HUES64 (cell line): ENCODE data around the gene TXNDC11.

ENCODE experiments used
- H3K27ac ChIP-seq: 2 replicates; pipeline ENCODE4 v1.7.0; 2013; ENCODE audit warnings: low read depth, low read length, inconsistent platforms
- H3K27me3 ChIP-seq: 2 replicates; pipeline ENCODE4 v1.6.1; 2013; ENCODE audit warnings: mild to moderate bottlenecking, low read length; ENCODE audit not compliant: insufficient read depth
- H3K36me3 ChIP-seq: 2 replicates; pipeline ENCODE4 v1.6.1; 2013; ENCODE audit warnings: mild to moderate bottlenecking, low read length; ENCODE audit not compliant: insufficient read depth
- H3K4me1 ChIP-seq: 2 replicates; pipeline ENCODE4 v1.6.1; 2013; ENCODE audit warnings: mild to moderate bottlenecking, low read length, moderate library complexity; ENCODE audit not compliant: insufficient read depth
- H3K4me3 ChIP-seq: 2 replicates; pipeline ENCODE4 v1.5.1; 2013; ENCODE audit warnings: mild to moderate bottlenecking, low read length, moderate library complexity
- H3K9ac ChIP-seq: 2 replicates; pipeline ENCODE4 v1.6.1; 2013; ENCODE audit warnings: mild to moderate bottlenecking, low read depth, low read length
- H3K9me3 ChIP-seq: 2 replicates; pipeline ENCODE4 v1.6.1; 2013; ENCODE audit warnings: low read depth, low read length; ENCODE audit not compliant: insufficient read depth
- WGBS: fragments of 150-250, 120-280 bp; methylation state at CpG from one replicate; pipeline ENCODE4 v1.1.7; 2013; ENCODE audit warnings: missing lambda C conversion rate; 5-methylcytosine and 5-hydroxymethylcytosine counted together

The TXNDC11 gene

DNA sequence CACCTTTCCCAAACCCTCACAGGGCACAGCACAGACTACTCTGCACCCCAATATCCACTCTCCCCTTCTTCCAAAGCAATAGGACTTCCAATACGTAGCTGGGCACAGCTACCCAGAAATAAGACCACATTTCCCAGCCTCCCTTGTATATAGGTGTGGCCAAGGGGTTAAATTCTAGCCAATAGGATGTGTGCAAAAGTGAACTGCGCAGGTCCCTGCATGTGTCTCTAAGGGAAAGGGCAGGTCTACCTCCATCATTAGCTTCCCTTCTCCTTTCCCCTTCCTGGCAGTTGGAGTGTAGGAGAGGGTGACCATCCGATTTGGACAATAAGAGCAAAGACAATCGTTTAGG, 99.9 kb downstream of the TXNDC11 start:
- H3K27ac ChIP-seq = no peak overlapping the region
- no peaks in the 10 kb centered on the region for H3K27me3 ChIP-seq
- H3K9me3 ChIP-seq = no peaks in the 10 kb centered on the region
- H3K9ac ChIP-seq = no peak overlapping the region
- H3K4me3 ChIP-seq = no peak overlapping the region
- WGBS = 80% methylated on average over 3 of the region's 4 CpGs
- no peaks in the 10 kb centered on the region for H3K36me3 ChIP-seq
- H3K4me1 ChIP-seq = peaks cover 14% of the 10 kb centered on the region

DNA sequence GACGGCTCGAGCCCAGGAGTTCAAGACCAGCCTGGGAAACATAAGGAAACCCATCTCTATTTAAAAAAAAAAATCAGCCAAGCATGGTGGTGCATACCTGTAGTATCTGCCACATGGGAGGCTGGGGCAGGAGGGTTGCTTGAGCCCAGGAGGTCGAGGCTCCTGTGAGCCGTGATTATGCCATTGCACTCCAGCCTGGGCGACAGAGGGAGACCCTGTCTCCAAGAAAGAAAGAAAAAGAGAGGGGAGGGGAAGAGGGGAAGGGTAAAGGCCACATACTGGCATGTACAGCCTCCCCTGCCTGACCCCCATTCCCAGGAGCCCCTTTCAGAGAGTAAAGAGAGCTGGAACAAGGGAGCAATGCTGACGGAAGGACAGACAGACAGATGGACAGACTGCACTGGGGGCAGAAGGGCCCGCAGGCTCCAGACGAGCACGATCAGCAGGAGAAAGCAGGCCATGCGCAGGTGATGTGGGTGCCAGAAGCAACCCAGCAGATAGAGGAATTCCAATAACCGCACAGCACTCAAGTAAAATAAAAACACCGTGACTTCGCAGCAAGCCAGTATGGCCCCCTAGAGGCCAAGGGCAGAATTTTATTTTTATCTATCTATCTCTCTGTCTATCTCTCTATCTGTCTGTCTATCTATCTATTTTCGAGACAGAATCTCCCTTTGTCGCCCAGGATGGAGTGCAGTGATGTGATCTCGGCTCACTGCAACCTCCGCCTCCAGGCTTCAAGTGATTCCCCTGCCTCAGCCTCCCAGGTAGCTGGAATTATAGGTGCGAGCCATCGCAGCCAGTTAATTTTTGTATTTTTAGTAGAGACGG, 101.5 kb downstream of the TXNDC11 start:
- Histone ChIP-seq H3K4me1 (peaks cover 14% of the 10 kb centered on the region), H3K27me3 (no peaks in the 10 kb centered on the region), H3K9ac (peak overlapping the region; percentile 29), H3K36me3 (no peaks in the 10 kb centered on the region), H3K9me3 (no peaks in the 10 kb centered on the region), H3K4me3 (no peak overlapping the region), H3K27ac (no peak overlapping the region)
- WGBS = 65% methylated on average over 20 of the region's 20 CpGs

DNA sequence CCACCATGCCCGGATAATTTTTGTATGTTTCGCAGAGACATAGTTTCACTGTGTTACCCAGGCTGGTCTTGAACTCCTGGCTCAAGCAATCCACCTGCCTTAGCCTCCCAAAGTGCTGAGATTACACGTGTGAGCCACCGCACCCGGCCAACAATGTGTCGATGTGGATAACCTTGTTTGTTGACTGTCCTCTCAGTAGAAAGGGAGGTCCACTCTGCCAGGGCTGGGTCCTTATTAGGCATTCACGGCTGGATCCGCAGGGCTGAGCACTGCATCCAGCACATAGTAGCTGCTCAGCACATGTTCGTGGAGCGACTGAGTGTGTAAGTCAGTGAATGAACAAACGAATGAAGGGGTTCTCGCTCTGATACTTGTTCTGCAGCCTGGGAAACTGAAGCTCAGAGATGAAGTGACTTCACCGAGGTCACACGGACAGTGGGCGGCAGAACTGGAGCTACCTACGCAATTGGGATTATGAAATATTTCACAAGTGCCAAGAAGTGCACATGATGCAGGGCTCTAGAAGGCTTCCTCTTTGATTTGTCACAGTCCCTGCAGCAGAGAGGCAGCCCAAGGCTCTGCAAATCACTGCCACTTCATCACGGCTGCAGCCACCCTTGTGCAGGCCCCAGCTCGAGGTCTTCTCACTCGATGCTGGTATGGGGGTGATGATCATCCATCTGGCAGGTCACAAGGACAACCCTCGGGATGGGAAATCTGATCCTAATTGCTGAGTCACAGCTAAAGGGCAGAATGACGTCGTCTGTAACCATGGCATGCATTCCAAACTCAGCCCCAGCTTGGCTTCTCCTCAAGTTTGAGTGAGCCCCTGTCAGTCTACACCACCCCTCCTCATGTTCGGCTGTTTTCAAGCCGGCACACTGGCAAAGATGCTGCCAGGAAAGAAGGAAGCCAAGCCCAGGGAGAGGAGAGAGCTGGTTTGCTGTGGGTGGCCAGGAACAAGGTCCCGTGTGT, 102.4 kb downstream of the TXNDC11 start:
- peak overlapping the region; percentile 32; the same call in 1 of the 2 replicates for H3K9ac ChIP-seq
- peaks cover 23% of the 10 kb centered on the region for H3K4me1 ChIP-seq
- WGBS = 82% methylated on average over 25 of the region's 25 CpGs
- H3K27ac ChIP-seq = peak overlapping the region; percentile 48; the same call in 1 of the 2 replicates
- no peak overlapping the region for H3K4me3 ChIP-seq
- H3K9me3 ChIP-seq = no peaks in the 10 kb centered on the region
- H3K36me3 ChIP-seq = no peaks in the 10 kb centered on the region
- H3K27me3 ChIP-seq = no peaks in the 10 kb centered on the region

DNA sequence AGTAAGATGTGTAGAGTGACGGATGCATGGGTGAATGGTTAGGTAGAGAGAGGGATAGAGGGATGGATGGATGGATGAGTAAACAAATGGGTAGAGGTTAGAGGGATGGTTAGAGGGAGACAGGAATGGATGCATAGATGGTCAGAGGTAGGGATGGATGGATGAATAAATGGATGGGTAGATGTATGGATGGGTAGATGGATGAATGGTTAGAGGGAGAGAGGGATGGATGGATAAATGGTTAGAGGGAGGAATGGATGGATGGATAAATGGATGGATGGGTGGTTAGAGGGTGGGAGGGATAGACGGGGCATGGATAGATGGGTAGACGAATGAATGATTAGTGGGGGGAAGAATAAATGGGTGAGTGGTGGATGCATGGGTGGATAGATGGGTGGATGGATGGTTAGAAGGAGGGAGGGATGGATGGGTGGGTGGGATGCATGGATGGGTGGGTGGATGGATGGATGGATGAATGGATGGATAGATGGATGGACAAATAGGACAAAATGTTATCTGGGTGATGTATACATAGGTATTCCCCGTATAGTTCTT, 103.6 kb downstream of the TXNDC11 start:
- Histone ChIP-seq H3K27me3 (no peaks in the 10 kb centered on the region), H3K36me3 (no peaks in the 10 kb centered on the region), H3K4me1 (peaks cover 23% of the 10 kb centered on the region), H3K9ac (no peak overlapping the region), H3K27ac (no peak overlapping the region), H3K9me3 (no peaks in the 10 kb centered on the region), H3K4me3 (no peak overlapping the region)
- 61% methylated on average over 3 of the region's 4 CpGs for WGBS

DNA sequence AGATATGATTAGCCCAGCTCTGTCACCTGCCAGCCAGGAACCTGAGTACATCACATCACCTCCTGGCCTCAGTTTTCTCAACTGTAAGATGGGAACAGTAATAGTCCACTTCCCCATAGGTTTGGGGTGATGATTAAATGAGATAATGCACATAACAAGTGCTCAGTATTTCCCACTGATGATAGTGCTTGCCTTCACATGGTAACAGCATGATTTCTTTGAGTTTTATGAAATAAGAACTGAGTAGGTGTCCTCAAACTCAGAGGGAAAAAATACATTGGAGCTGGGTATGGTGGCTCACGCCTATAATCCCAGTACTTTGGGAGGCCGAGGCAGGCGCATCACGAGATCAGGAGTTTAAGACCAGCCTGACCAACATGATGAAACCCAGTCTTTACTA, 104.5 kb downstream of the TXNDC11 start:
- peaks cover 23% of the 10 kb centered on the region for H3K4me1 ChIP-seq
- 87% methylated on average over 4 of the region's 4 CpGs for WGBS
- no peak overlapping the region for H3K4me3 ChIP-seq

DNA sequence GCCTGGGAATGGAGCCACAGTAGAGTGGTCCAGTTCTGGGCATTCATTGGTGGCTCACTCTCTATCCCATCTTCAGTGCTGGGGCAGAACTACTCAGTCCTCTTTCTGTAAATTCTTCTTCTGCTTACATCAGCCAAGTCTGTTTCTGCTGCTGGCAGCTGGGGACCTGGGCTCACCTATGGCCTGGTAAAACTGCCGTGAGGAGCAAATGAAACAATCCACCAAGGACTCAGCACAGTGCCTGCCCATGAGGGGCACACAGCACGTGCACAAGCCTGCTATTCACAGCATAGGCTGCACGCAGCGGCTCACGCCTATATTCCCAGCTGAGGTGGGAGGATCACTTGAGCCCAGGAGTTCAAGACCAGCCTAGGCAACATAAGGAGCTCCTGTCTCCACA, 105.3 kb downstream of the TXNDC11 start:
- Histone ChIP-seq H3K4me3 (no peak overlapping the region), H3K27me3 (no peaks in the 10 kb centered on the region), H3K9ac (no peak overlapping the region), H3K36me3 (no peaks in the 10 kb centered on the region), H3K27ac (no peak overlapping the region), H3K9me3 (no peaks in the 10 kb centered on the region), H3K4me1 (peaks cover 23% of the 10 kb centered on the region)
- WGBS = 85% methylated on average over 5 of the region's 5 CpGs

More for the DNA sequence above, 104.5 kb downstream of the TXNDC11 start:
- Histone ChIP-seq H3K36me3 (no peaks in the 10 kb centered on the region), H3K27ac (no peak overlapping the region), H3K9me3 (no peaks in the 10 kb centered on the region), H3K27me3 (no peaks in the 10 kb centered on the region), H3K9ac (no peak overlapping the region)

DNA sequence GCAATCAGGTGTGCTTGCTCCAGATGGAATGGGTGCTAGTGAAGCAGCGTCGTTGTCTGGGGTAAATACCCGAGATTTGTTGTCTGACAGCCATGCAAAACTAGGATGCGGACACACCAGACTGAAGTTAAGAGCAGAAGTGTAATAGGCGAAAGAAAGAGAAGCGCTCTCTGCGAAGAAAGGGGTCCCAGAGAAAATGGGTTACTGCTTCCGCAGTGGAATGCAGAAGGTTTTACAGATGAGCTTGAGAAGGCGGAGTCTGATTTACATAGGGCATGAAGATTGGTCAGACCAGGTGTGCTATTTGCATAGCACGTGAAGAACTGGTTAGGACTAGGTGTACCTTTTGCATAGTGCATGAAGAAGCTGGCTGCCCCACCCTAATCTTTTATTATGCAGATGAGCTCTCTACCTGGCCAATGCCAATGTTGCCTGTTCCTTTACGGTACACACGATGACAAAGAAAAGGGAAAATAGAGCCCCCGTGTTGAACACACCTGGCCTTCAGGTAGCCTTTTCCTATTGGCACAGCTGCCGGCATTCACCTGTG, 106.4 kb downstream of the TXNDC11 start:
- H3K27ac ChIP-seq = peak overlapping the region; percentile 76; the same call in 1 of the 2 replicates
- WGBS = 41% methylated on average over 14 of the region's 14 CpGs

DNA sequence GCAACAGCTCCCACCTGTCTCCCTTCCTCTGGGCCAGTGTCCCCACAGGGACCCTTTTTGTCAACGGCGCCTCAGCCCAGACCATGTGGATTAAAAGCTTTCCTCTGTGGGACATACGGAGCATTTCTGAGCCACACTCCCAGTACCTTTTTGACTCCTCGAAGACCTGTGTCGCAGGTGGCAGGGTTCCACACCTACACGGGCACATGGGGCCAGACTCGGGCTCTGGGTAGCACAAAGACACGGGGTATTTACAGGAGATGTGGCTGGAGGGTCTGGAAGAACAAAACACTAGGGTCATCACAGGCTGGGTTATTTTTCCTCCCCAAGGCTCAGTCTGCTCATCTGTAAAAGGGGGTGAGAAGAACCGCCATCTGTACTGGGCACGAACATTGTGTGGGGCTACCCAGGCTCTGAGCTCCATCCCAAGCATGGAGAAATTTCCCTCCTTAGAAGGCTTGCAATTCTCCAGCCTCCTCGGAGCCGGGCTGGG, 106.9 kb downstream of the TXNDC11 start:
- Histone ChIP-seq H3K4me1 (peaks cover 16% of the 10 kb centered on the region), H3K9ac (peak overlapping the region; percentile 11; the same call in 1 of the 2 replicates), H3K36me3 (no peaks in the 10 kb centered on the region), H3K4me3 (peak overlapping the region; percentile 32), H3K27me3 (no peaks in the 10 kb centered on the region), H3K9me3 (no peaks in the 10 kb centered on the region), H3K27ac (peak overlapping the region; percentile 76; the same call in 1 of the 2 replicates)
- WGBS = 78% methylated on average over 12 of the region's 12 CpGs

More for the DNA sequence above, 106.4 kb downstream of the TXNDC11 start:
- H3K36me3 ChIP-seq = no peaks in the 10 kb centered on the region
- peaks cover 22% of the 10 kb centered on the region for H3K4me1 ChIP-seq
- H3K9ac ChIP-seq = peak overlapping the region; percentile 11; the same call in 1 of the 2 replicates
- H3K4me3 ChIP-seq = peak overlapping the region; percentile 32
- no peaks in the 10 kb centered on the region for H3K27me3 ChIP-seq
- no peaks in the 10 kb centered on the region for H3K9me3 ChIP-seq

DNA sequence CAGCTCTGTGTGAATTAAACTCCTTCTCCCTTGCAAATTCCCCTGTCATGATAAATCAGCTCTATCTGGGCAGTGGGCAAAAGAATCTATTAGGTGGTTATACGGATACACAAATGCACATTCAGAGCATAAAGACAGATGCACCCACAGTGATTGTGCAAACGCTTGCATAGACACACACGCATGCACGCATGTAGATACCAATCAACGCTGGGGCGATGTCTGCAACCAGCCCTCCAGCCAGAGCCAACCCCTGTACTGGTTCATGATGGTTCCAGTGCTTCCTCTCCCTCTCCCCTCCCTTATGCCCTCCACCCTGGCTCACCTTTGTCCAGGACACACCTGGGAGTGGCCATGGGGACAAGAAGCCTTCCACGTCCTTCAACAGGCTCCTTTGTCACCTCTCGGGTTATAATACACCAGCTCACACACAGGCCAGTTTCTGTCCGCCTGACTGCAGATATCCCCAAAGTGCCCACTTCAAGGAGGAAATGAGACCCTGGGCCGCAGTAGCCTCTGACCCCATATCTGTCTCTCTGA, 107.5 kb downstream of the TXNDC11 start:
- 94% methylated on average over 10 of the region's 10 CpGs for WGBS
- Histone ChIP-seq H3K4me3 (no peak overlapping the region), H3K36me3 (no peaks in the 10 kb centered on the region), H3K27ac (no peak overlapping the region), H3K4me1 (peaks cover 11% of the 10 kb centered on the region), H3K9me3 (no peaks in the 10 kb centered on the region), H3K9ac (no peak overlapping the region), H3K27me3 (no peaks in the 10 kb centered on the region)

DNA sequence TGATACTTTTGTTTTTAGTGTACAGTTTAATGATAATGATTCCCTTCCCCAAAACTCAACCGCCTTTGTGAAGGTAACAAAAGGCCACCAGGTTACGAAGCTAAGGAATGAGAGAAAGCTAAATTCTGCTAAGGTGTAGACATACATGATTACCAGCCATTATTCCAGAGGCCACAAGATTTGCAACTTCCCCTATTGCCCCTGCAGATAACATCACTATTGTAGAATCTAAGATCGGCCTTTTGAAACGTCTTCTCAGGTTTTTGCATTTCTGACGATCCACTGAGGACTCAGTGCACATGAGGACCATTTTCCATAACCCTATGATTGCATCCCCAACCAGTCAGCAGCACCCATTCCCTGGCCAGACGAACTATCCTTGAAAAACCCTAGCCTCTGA, 108.3 kb downstream of the TXNDC11 start:
- Histone ChIP-seq H3K27me3 (no peaks in the 10 kb centered on the region), H3K36me3 (no peaks in the 10 kb centered on the region), H3K27ac (no peak overlapping the region), H3K4me3 (no peak overlapping the region), H3K4me1 (peaks cover 9% of the 10 kb centered on the region), H3K9ac (no peak overlapping the region), H3K9me3 (no peaks in the 10 kb centered on the region)
- WGBS = 90% methylated on average over 4 of the region's 6 CpGs
